ENCODE results near the gene DOLPP1.

- TF ChIP-seq GTF2F1 (IDR thresholded peaks at IDR 0.05; ENCODE audit: low read length), result no peak
- TF ChIP-seq, protein P1, sequence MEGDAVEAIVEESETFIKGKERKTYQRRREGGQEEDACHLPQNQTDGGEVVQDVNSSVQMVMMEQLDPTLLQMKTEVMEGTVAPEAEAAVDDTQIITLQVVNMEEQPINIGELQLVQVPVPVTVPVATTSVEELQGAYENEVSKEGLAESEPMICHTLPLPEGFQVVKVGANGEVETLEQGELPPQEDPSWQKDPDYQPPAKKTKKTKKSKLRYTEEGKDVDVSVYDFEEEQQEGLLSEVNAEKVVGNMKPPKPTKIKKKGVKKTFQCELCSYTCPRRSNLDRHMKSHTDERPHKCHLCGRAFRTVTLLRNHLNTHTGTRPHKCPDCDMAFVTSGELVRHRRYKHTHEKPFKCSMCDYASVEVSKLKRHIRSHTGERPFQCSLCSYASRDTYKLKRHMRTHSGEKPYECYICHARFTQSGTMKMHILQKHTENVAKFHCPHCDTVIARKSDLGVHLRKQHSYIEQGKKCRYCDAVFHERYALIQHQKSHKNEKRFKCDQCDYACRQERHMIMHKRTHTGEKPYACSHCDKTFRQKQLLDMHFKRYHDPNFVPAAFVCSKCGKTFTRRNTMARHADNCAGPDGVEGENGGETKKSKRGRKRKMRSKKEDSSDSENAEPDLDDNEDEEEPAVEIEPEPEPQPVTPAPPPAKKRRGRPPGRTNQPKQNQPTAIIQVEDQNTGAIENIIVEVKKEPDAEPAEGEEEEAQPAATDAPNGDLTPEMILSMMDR (CRISPR knock-in tag; IDR thresholded peaks at IDR 0.05), result no peak
- TF ChIP-seq FOXM1 (CRISPR knock-in tag; IDR thresholded peaks at IDR 0.05), result no peak
- TF ChIP-seq RBM39 (IDR thresholded peaks at IDR 0.05; ENCODE audit: low read depth, low read length, poor library complexity, severe bottlenecking), result no peak
- TF ChIP-seq FOXJ3 (CRISPR knock-in tag; IDR thresholded peaks at IDR 0.05; ENCODE audit: borderline replicate concordance), result no peak
- TF ChIP-seq, protein P2, sequence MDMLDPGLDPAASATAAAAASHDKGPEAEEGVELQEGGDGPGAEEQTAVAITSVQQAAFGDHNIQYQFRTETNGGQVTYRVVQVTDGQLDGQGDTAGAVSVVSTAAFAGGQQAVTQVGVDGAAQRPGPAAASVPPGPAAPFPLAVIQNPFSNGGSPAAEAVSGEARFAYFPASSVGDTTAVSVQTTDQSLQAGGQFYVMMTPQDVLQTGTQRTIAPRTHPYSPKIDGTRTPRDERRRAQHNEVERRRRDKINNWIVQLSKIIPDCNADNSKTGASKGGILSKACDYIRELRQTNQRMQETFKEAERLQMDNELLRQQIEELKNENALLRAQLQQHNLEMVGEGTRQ (IDR thresholded peaks at IDR 0.05; ENCODE audit: low read depth, low read length), result no peak
- TF ChIP-seq, protein P2 (CRISPR knock-in tag; IDR thresholded peaks at IDR 0.05; ENCODE audit: borderline replicate concordance), result no peak
Observed at GRCh38 chr9:129097671-129098306, 16.9 kb downstream of the DOLPP1 start.

Data from HepG2 (cell line).